H9 (cell line): ENCODE results near the gene ATP10B. TPM values are rescaled to one million over a fixed set of nuclear protein-coding genes. Genes with fewer than 3 reads are reported as not detected.

Source experiments
- DNase-seq: peaks from one replicate; pipeline ENCODE4 v3.0.0-alpha.2; 2017
- H2AFZ ChIP-seq: one replicate; pipeline ENCODE4 v1.6.1; 2013; ENCODE audit warnings: mild to moderate bottlenecking, low read length, control low read depth, moderate library complexity
- H2AK5ac ChIP-seq: 2 replicates; pipeline ENCODE4 v1.6.1; 2013; ENCODE audit warnings: low read length, control low read depth, mixed read lengths; ENCODE audit not compliant: insufficient read length
- H2BK120ac ChIP-seq: one replicate; pipeline ENCODE4 v1.6.1; 2013; ENCODE audit warnings: low read depth, mild to moderate bottlenecking, low read length, control low read depth, inconsistent platforms; ENCODE audit not compliant: poor library complexity, severe bottlenecking
- H2BK12ac ChIP-seq: 2 replicates; pipeline ENCODE4 v1.6.1; 2013; ENCODE audit warnings: low read length, control low read depth, mixed read lengths, low read depth; ENCODE audit not compliant: insufficient read length
- H2BK15ac ChIP-seq: 2 replicates; pipeline ENCODE4 v1.6.1; 2013; ENCODE audit warnings: low read depth, low read length, control low read depth
- H2BK20ac ChIP-seq: one replicate; pipeline ENCODE4 v1.6.1; 2013; ENCODE audit warnings: low read depth, mild to moderate bottlenecking, low read length, control low read depth, inconsistent platforms; ENCODE audit not compliant: poor library complexity, severe bottlenecking
- H2BK5ac ChIP-seq: 2 replicates; pipeline ENCODE4 v1.6.1; 2013; ENCODE audit warnings: low read length, control low read depth, mixed read lengths; ENCODE audit not compliant: insufficient read length
- H3K14ac ChIP-seq: 2 replicates; pipeline ENCODE4 v1.6.1; 2013; ENCODE audit warnings: low read length, control low read depth; ENCODE audit not compliant: insufficient read depth
- H3K18ac ChIP-seq: 2 replicates; pipeline ENCODE4 v1.6.1; 2013; ENCODE audit warnings: low read depth, mild to moderate bottlenecking, mixed read lengths, low read length, control low read depth; ENCODE audit not compliant: insufficient read length
- H3K23ac ChIP-seq: 2 replicates; pipeline ENCODE4 v1.6.1; 2013; ENCODE audit warnings: low read length, control low read depth, mixed read lengths, low read depth; ENCODE audit not compliant: insufficient read length
- H3K23me2 ChIP-seq: 2 replicates; pipeline ENCODE4 v1.6.1; 2013; ENCODE audit warnings: low read depth, mild to moderate bottlenecking, mixed read lengths, low read length, control low read depth; ENCODE audit not compliant: insufficient read length, poor library complexity, severe bottlenecking
- H3K27ac ChIP-seq: 2 replicates; pipeline ENCODE4 v1.5.1; 2013; ENCODE audit warnings: low read length, control low read depth, mixed read lengths, low read depth; ENCODE audit not compliant: insufficient read length
- H3K27me3 ChIP-seq: 2 replicates; pipeline ENCODE4 v1.6.1; 2013; ENCODE audit warnings: low read length, control low read depth, inconsistent platforms; ENCODE audit not compliant: insufficient read depth
- H3K4ac ChIP-seq: 2 replicates; pipeline ENCODE4 v1.6.1; 2013; ENCODE audit warnings: low read depth, mild to moderate bottlenecking, control low read depth, inconsistent platforms, low read length, moderate library complexity
- H3K4me1 ChIP-seq: 2 replicates; pipeline ENCODE4 v1.6.1; 2013; ENCODE audit warnings: low read length, control low read depth, inconsistent platforms; ENCODE audit not compliant: insufficient read depth
- H3K4me2 ChIP-seq: 2 replicates; pipeline ENCODE4 v1.6.1; 2013; ENCODE audit warnings: low read length, control low read depth, mixed read lengths; ENCODE audit not compliant: insufficient read length, insufficient read depth
- H3K56ac ChIP-seq: 2 replicates; pipeline ENCODE4 v1.6.1; 2013; ENCODE audit warnings: low read depth, mild to moderate bottlenecking, mixed read lengths, low read length, control low read depth; ENCODE audit not compliant: insufficient read length
- H3K79me1 ChIP-seq: 2 replicates; pipeline ENCODE4 v1.6.1; 2013; ENCODE audit warnings: low read depth, mild to moderate bottlenecking, moderate library complexity, low read length, control low read depth, inconsistent platforms; ENCODE audit not compliant: insufficient read depth, poor library complexity, severe bottlenecking
- H3K79me2 ChIP-seq: 2 replicates; pipeline ENCODE4 v1.6.1; 2013; ENCODE audit warnings: low read length, control low read depth, inconsistent platforms; ENCODE audit not compliant: insufficient read depth
- H3K9ac ChIP-seq: 2 replicates; pipeline ENCODE4 v1.6.1; 2013; ENCODE audit warnings: low read length, control low read depth, mixed read lengths; ENCODE audit not compliant: insufficient read length; ENCODE audit errors: extremely low read depth
- H3K9me3 ChIP-seq: one replicate; pipeline ENCODE4 v1.6.1; 2013; ENCODE audit warnings: low read depth, low read length, inconsistent platforms; ENCODE audit not compliant: control insufficient read depth
- H3T11ph ChIP-seq: one replicate; pipeline ENCODE4 v1.6.1; 2013; ENCODE audit warnings: mild to moderate bottlenecking, low read length, control low read depth, inconsistent platforms
- H4K20me1 ChIP-seq: one replicate; pipeline ENCODE4 v1.6.1; 2013; ENCODE audit not compliant: control insufficient read depth, insufficient read length, insufficient read depth
- H4K5ac ChIP-seq: 2 replicates; pipeline ENCODE4 v1.6.1; 2013; ENCODE audit warnings: low read depth, mild to moderate bottlenecking, mixed read lengths, low read length, control low read depth; ENCODE audit not compliant: insufficient read length
- H4K8ac ChIP-seq: replicated peaks from 2 replicates; pipeline ENCODE4 v1.6.1; 2013; ENCODE audit warnings: low read length, control low read depth, mixed read lengths, low read depth; ENCODE audit not compliant: insufficient read length
- H4K91ac ChIP-seq: 2 replicates; pipeline ENCODE4 v1.6.1; 2013; ENCODE audit warnings: low read depth, mild to moderate bottlenecking, moderate library complexity, mixed read lengths, low read length, control low read depth; ENCODE audit not compliant: insufficient read length
- H3K27ac Mint-ChIP-seq, 3 experiments: 2 replicates in 2 of 3; 3 replicates in 1 of 3; pipeline ENCODE4 v1.8.0; 2020 to 2021; ENCODE audit warnings: mixed read lengths in 3 of 3, mild to moderate bottlenecking in 1 of 3, moderate library complexity in 1 of 3
- H3K27me3 Mint-ChIP-seq: 2 replicates; pipeline ENCODE4 v1.8.0; 2021; ENCODE audit warnings: low read depth, mild to moderate bottlenecking, moderate library complexity, mixed read lengths
- H3K36me3 Mint-ChIP-seq, 3 experiments: 2 replicates in 2 of 3; 3 replicates in 1 of 3; pipeline ENCODE4 v1.8.0; 2020 to 2021; ENCODE audit warnings: low read depth in 3 of 3, mixed read lengths in 3 of 3; ENCODE audit not compliant: insufficient read depth in 1 of 3
- H3K4me1 Mint-ChIP-seq, 2 experiments: 2 replicates each; pipeline ENCODE4 v1.8.0; 2020; ENCODE audit warnings: mixed read lengths in 2 of 2
- H3K4me3 Mint-ChIP-seq, 2 experiments: 2 replicates in 1 of 2; 3 replicates in 1 of 2; pipeline ENCODE4 v1.8.0; 2020 to 2021; ENCODE audit warnings: mild to moderate bottlenecking in 2 of 2, mixed read lengths in 2 of 2, moderate library complexity in 1 of 2
- H3K9me3 Mint-ChIP-seq, 2 experiments: 2 replicates in 1 of 2; 3 replicates in 1 of 2; pipeline ENCODE4 v1.8.0; 2020; ENCODE audit warnings: mild to moderate bottlenecking in 2 of 2, mixed read lengths in 2 of 2, moderate library complexity in 1 of 2
- WGBS: extraction: QIAGEN DNeasy Blood & Tissue Kit; methylation state at CpG from one replicate; pipeline ENCODE4 v1.1.7; 2013; ENCODE audit warnings: missing lambda C conversion rate, low lambda C conversion rate, mixed read lengths; ENCODE audit not compliant: insufficient read length; ENCODE audit errors: extremely low coverage; 5-methylcytosine and 5-hydroxymethylcytosine counted together
- total RNA-seq: library from RNA; stranded (reverse); gene quantifications from 2 replicates; pipeline ENCODE4 v1.2.1, GENCODE V29; 2021
- TF ChIP-seq, protein P1 (sequence below): fragments of 200-600 bp; sonication (generic); conservative IDR thresholded peaks from 3 replicates; pipeline ENCODE4 v1.8.0; 2021; ENCODE audit warnings: antibody characterized with exemption, mild to moderate bottlenecking

The ATP10B gene
- total RNA-seq, 1 experiment from 2014 or later, result 0.42 TPM

DNA sequence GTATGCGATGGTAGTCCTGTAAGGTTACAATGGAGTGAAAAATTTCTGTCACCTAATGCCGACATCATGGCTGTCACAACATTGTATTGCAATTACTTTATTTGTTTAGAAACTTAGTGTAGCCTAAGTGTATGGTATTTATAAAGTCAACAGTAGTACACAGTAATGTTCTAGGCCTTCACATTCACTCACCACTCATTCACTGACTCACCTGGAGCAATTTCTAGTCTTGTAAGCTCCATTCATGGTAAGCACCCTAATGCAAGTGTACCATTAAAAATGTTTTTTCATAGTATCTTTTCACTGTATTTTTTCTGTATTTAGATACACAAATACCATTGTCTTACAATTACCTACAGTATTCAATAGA lies 58.5 kb downstream of the ATP10B start:
- Histone ChIP-seq H3K79me1 (no peaks in the 10 kb centered on the region), H3K18ac (no peak overlapping the region), H3K27me3 (no peaks in the 10 kb centered on the region), H2AFZ (no peak overlapping the region), H2BK5ac (no peak overlapping the region), H4K8ac (no peak overlapping the region), H3K4me1 (no peaks in the 10 kb centered on the region), H3K4me2 (no peak overlapping the region), H3K23me2 (no peaks in the 10 kb centered on the region), H3K9me3 (no peaks in the 10 kb centered on the region), H3K27ac (no peak overlapping the region), H2BK12ac (no peak overlapping the region), H3K56ac (no peak overlapping the region), H4K91ac (no peak overlapping the region), H3K4ac (no peak overlapping the region), H3K9ac (no peak overlapping the region), H4K5ac (no peak overlapping the region), H3K14ac (no peak overlapping the region), H2BK120ac (no peak overlapping the region), H2AK5ac (no peak overlapping the region), H3K79me2 (no peaks in the 10 kb centered on the region), H3K23ac (no peak overlapping the region), H2BK15ac (no peak overlapping the region), H3T11ph (no peak overlapping the region), H2BK20ac (no peak overlapping the region), H4K20me1 (no peaks in the 10 kb centered on the region)
- Mint-ChIP-seq H3K4me1 (peaks cover under 1 to 2% of the 10 kb centered on the region in 2 experiments; a peak in 3 of 4 replicates), H3K9me3 (no peaks in the 10 kb centered on the region), H3K27ac (no peak overlapping the region), H3K27me3 (peaks cover 3% of the 10 kb centered on the region; the same call in 1 of the 2 replicates), H3K4me3 (no peak overlapping the region), H3K36me3 (no peaks in the 10 kb centered on the region; a peak in 1 of 7 replicates)
- WGBS, result no CpG with 5 or more reads among the region's 2 CpGs
- no peak for DNase-seq
- TF ChIP-seq, protein P1, sequence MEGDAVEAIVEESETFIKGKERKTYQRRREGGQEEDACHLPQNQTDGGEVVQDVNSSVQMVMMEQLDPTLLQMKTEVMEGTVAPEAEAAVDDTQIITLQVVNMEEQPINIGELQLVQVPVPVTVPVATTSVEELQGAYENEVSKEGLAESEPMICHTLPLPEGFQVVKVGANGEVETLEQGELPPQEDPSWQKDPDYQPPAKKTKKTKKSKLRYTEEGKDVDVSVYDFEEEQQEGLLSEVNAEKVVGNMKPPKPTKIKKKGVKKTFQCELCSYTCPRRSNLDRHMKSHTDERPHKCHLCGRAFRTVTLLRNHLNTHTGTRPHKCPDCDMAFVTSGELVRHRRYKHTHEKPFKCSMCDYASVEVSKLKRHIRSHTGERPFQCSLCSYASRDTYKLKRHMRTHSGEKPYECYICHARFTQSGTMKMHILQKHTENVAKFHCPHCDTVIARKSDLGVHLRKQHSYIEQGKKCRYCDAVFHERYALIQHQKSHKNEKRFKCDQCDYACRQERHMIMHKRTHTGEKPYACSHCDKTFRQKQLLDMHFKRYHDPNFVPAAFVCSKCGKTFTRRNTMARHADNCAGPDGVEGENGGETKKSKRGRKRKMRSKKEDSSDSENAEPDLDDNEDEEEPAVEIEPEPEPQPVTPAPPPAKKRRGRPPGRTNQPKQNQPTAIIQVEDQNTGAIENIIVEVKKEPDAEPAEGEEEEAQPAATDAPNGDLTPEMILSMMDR, result no peak
